WTC11 (cell line): ENCODE results near the gene FERMT2. TPM values are rescaled to one million over a fixed set of nuclear protein-coding genes. Genes with fewer than 3 reads are reported as not detected.

Experiments used
- ATAC-seq: fragments of 200-7000 bp; cut with Tn5 transposase; 2 replicates; pipeline ENCODE4 v1.10.0; 2021; ENCODE audit warnings: mild to moderate bottlenecking, moderate library complexity
- CTCF ChIA-PET: fragments of 300-600 bp; sonication (Branson Sonifier 250); formaldehyde crosslinking; loops from one replicate; lab custom pipeline; 2021; ENCODE audit warnings: antibody characterized with exemption; lab: Charles Lee
- POLR2A ChIA-PET: fragments of 350-600 bp; sonication (Branson Sonifier 250); formaldehyde crosslinking; loops from one replicate; lab custom pipeline; 2021; ENCODE audit warnings: antibody characterized with exemption; lab: Charles Lee
- DNase-seq: peaks from one replicate; pipeline ENCODE4 v3.0.0; 2021; ENCODE audit warnings: low spot score
- H3K27ac Mint-ChIP-seq: 2 replicates; pipeline ENCODE4 v1.8.0; 2021; ENCODE audit warnings: mixed read lengths
- H3K27me3 Mint-ChIP-seq: 2 replicates; pipeline ENCODE4 v1.8.0; 2021; ENCODE audit warnings: low read depth, mild to moderate bottlenecking, moderate library complexity, mixed read lengths
- H3K36me3 Mint-ChIP-seq: 2 replicates; pipeline ENCODE4 v1.8.0; 2021; ENCODE audit warnings: mixed read lengths
- H3K4me1 Mint-ChIP-seq: 2 replicates; pipeline ENCODE4 v1.8.0; 2022; ENCODE audit warnings: mixed read lengths
- H3K4me3 Mint-ChIP-seq: 2 replicates; pipeline ENCODE4 v1.8.0; 2021; ENCODE audit warnings: mild to moderate bottlenecking, moderate library complexity, mixed read lengths
- H3K9me3 Mint-ChIP-seq: 2 replicates; pipeline ENCODE4 v1.8.0; 2021; ENCODE audit warnings: mixed read lengths
- AFF4 ChIP-seq: sonication (generic); formaldehyde crosslinking; IDR thresholded peaks from 2 replicates; pipeline ENCODE4 v1.8.1; 2023; ENCODE audit warnings: mild to moderate bottlenecking, missing genetic modification reagents, borderline replicate concordance
- ATF1 ChIP-seq: sonication (generic); formaldehyde crosslinking; IDR thresholded peaks from 2 replicates; pipeline ENCODE4 v1.8.1; 2023; ENCODE audit warnings: mild to moderate bottlenecking, moderate library complexity, missing genetic modification reagents
- ATF2 ChIP-seq: sonication (generic); formaldehyde crosslinking; IDR thresholded peaks from 2 replicates; pipeline ENCODE4 v1.8.1; 2022; ENCODE audit warnings: low read depth, missing genetic modification reagents, borderline replicate concordance
- FOXJ3 ChIP-seq: sonication (generic); formaldehyde crosslinking; IDR thresholded peaks from 2 replicates; pipeline ENCODE4 v1.9.0; 2021; ENCODE audit warnings: missing genetic modification reagents, mild to moderate bottlenecking, borderline replicate concordance
- FOXP1 ChIP-seq: sonication (generic); formaldehyde crosslinking; IDR thresholded peaks from 2 replicates; pipeline ENCODE4 v1.8.0; 2022; ENCODE audit warnings: missing genetic modification reagents, mild to moderate bottlenecking, moderate library complexity, borderline replicate concordance
- HMGA2 ChIP-seq: fragments of 250-450 bp; sonication (Bioruptor Pico); IDR thresholded peaks from 2 replicates; pipeline ENCODE4 v1.4.0; 2021; ENCODE audit warnings: mild to moderate bottlenecking, moderate library complexity
- MLX ChIP-seq: sonication (generic); formaldehyde crosslinking; IDR thresholded peaks from 2 replicates; pipeline ENCODE4 v1.8.1; 2023; ENCODE audit warnings: mild to moderate bottlenecking, missing genetic modification reagents, moderate library complexity
- NFYB ChIP-seq: sonication (generic); formaldehyde crosslinking; conservative IDR thresholded peaks from 2 replicates; pipeline ENCODE4 v1.8.0; 2022; ENCODE audit warnings: low read depth, missing genetic modification reagents
- NR2C2 ChIP-seq: sonication (generic); formaldehyde crosslinking; IDR thresholded peaks from 2 replicates; pipeline ENCODE4 v1.8.0; 2022; ENCODE audit warnings: mild to moderate bottlenecking, missing genetic modification reagents
- TCF7 ChIP-seq: sonication (generic); formaldehyde crosslinking; IDR thresholded peaks from 2 replicates; pipeline ENCODE4 v1.8.0; 2022; ENCODE audit warnings: mild to moderate bottlenecking, low read depth, missing genetic modification reagents, moderate library complexity
- TEAD4 ChIP-seq: sonication (generic); formaldehyde crosslinking; IDR thresholded peaks from 2 replicates; pipeline ENCODE4 v1.8.0; 2022; ENCODE audit warnings: mild to moderate bottlenecking, missing genetic modification reagents
- ZMAT4 ChIP-seq: fragments of 250-450 bp; sonication (Bioruptor Pico); IDR thresholded peaks from 2 replicates; pipeline ENCODE4 v1.9.0; 2021; ENCODE audit warnings: mild to moderate bottlenecking
- ZNF219 ChIP-seq: sonication (generic); formaldehyde crosslinking; IDR thresholded peaks from 2 replicates; pipeline ENCODE4 v1.8.0; 2023; ENCODE audit warnings: missing genetic modification reagents, mild to moderate bottlenecking, borderline replicate concordance
- ZNF671 ChIP-seq: fragments of 250-450 bp; sonication (Bioruptor Pico); IDR thresholded peaks from 2 replicates; pipeline ENCODE4 v1.8.0; 2021; ENCODE audit warnings: mild to moderate bottlenecking
- total RNA-seq: library from RNA; stranded (reverse); gene quantifications from 3 replicates; pipeline ENCODE4 v1.2.3, GENCODE V29; 2021
- TF ChIP-seq, protein P1 (sequence below): fragments of 250-450 bp; sonication (Bioruptor Pico); IDR thresholded peaks from 2 replicates; pipeline ENCODE4 v1.8.0; 2021; ENCODE audit warnings: mild to moderate bottlenecking

The FERMT2 gene
- total RNA-seq, 1 experiment from 2014 or later, result 92.8 TPM

- TF ChIP-seq, protein P1, sequence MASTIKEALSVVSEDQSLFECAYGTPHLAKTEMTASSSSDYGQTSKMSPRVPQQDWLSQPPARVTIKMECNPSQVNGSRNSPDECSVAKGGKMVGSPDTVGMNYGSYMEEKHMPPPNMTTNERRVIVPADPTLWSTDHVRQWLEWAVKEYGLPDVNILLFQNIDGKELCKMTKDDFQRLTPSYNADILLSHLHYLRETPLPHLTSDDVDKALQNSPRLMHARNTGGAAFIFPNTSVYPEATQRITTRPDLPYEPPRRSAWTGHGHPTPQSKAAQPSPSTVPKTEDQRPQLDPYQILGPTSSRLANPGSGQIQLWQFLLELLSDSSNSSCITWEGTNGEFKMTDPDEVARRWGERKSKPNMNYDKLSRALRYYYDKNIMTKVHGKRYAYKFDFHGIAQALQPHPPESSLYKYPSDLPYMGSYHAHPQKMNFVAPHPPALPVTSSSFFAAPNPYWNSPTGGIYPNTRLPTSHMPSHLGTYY, result no peak
These were observed 13.5 kb downstream of the FERMT2 start (continued) for GRCh38 chr14:52937306-52937705.

DNA sequence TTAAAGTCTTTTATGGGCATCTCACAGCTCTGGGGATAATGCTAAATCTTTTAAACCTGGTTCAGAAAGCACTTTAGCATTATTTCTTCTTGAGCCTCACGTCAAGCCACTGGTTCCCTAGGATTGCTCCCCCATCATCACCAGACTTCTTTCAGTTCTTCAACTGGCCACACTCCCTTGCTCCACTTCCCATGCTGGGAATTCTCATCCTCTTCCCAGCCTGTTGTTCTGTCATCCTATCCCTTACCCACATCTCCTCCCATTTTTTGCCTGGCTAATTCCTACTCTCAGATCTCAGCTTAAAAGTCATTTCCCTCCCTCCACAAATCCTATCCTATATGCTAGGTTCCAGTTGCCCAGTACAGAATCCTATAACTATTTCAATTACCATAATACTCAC, 14.4 kb downstream of the FERMT2 start:
- ATAC-seq (peak; percentile 72), DNase-seq (no peak)
- Mint-ChIP-seq H3K4me3 (no peak overlapping the region), H3K4me1 (peaks cover 47% of the 10 kb centered on the region), H3K27me3 (no peaks in the 10 kb centered on the region), H3K36me3 (no peaks in the 10 kb centered on the region), H3K27ac (no peak overlapping the region; the same call in 1 of the 2 replicates), H3K9me3 (no peaks in the 10 kb centered on the region)
- TF ChIP-seq ZMAT4 (no peak), AFF4 (CRISPR knock-in tag) (no peak), ATF2 (CRISPR knock-in tag) (no peak), ZNF671 (CRISPR knock-in tag) (no peak), TCF7 (CRISPR knock-in tag) (no peak), NR2C2 (CRISPR knock-in tag) (no peak), HMGA2 (CRISPR knock-in tag) (no peak), NFYB (CRISPR knock-in tag) (no peak), TEAD4 (CRISPR knock-in tag) (no peak), FOXP1 (CRISPR knock-in tag) (no peak), ZNF219 (CRISPR knock-in tag) (no peak)
- ChIA-PET POLR2A (interaction anchor here (0.6 kb wide), 1 partner anchor 10 kb away, joined by 5 read pairs; no protein-coding TSS in a partner anchor), CTCF (no interaction called here)

GRCh38 chr14:52935833-52936232, 15.0 kb downstream of the FERMT2 start:
- Mint-ChIP-seq H3K4me3 (no peak overlapping the region), H3K9me3 (no peaks in the 10 kb centered on the region), H3K27ac (no peak overlapping the region), H3K4me1 (peaks cover 49% of the 10 kb centered on the region), H3K36me3 (no peaks in the 10 kb centered on the region), H3K27me3 (no peaks in the 10 kb centered on the region)
- no peak for TF ChIP-seq FOXJ3
- no peak for TF ChIP-seq ATF1 (CRISPR knock-in tag)
- TF ChIP-seq MLX (CRISPR knock-in tag), result no peak
- DNase-seq (no peak), ATAC-seq (no peak)
- POLR2A ChIA-PET, result no interaction called here
- CTCF ChIA-PET, result no interaction called here
